OCI-LY7 (cell line): ENCODE data around the gene RDH16.

Experiments used
- EZH2phosphoT487 ChIP-seq: fragments of 200-600 bp; sonication (generic); IDR thresholded peaks from 2 replicates; pipeline ENCODE4 v1.6.1; 2018; ENCODE audit warnings: low read depth, borderline replicate concordance, mild to moderate bottlenecking, mixed run types, antibody characterized with exemption, low read length, moderate library complexity, mixed read lengths
- TF ChIP-seq, protein P1 (sequence below): fragments of 200-600 bp; sonication (generic); conservative IDR thresholded peaks from 2 replicates; pipeline ENCODE4 v1.5.1; 2014; ENCODE audit warnings: mild to moderate bottlenecking, antibody characterized with exemption, low read length, moderate library complexity, mixed read lengths

DNA sequence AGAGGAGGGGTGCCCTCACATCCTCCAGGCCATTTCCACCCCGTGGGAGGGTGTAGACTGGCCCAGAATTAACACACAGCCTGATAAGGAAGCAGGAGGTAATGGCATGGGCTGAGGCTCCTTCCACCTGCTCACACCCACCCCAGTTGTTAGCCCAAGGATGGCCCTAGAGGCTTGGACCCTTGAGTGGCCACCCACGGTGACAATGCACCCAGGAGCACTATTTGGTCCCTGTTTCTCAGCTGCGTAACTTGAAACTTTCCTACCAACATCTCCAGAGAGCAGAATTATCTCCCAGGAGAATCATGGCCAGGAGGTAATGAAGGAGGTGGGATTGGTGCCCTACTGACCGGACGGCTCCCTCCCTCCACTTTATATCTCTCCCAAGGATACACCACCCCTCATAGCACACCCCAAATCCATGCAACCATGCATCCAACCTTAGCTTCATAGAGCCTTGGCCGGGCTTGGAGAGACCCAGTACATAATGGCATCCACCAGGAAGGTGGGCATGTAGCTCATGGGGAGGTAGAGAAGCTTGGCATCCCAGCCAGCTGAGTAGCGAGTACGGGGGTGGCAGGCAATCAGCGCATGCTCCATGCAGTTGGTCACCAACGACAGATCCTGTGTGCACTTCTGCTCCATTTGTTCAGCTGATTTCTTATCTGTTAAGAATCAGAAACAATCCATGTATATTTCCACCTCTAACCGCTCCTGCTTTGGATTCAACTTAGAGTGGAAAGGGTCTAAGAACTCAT is 5.6 kb downstream of the RDH16 start:
- TF ChIP-seq, protein P1, sequence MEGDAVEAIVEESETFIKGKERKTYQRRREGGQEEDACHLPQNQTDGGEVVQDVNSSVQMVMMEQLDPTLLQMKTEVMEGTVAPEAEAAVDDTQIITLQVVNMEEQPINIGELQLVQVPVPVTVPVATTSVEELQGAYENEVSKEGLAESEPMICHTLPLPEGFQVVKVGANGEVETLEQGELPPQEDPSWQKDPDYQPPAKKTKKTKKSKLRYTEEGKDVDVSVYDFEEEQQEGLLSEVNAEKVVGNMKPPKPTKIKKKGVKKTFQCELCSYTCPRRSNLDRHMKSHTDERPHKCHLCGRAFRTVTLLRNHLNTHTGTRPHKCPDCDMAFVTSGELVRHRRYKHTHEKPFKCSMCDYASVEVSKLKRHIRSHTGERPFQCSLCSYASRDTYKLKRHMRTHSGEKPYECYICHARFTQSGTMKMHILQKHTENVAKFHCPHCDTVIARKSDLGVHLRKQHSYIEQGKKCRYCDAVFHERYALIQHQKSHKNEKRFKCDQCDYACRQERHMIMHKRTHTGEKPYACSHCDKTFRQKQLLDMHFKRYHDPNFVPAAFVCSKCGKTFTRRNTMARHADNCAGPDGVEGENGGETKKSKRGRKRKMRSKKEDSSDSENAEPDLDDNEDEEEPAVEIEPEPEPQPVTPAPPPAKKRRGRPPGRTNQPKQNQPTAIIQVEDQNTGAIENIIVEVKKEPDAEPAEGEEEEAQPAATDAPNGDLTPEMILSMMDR, result no peak
- no peak for TF ChIP-seq EZH2phosphoT487
